Mesenchymal stem cell (in vitro differentiated cells and primary cell): ENCODE measurements around the gene KIF3C.

Experiments
- DNase-seq: peaks from one replicate; pipeline ENCODE4 v3.0.0-alpha.2; 2013
- H2AFZ ChIP-seq: one replicate; pipeline ENCODE4 v1.6.1; 2013; ENCODE audit warnings: low read depth, mild to moderate bottlenecking, control low read depth, inconsistent platforms, low read length, moderate library complexity
- H2AK5ac ChIP-seq: 2 replicates; pipeline ENCODE4 v1.6.1; 2013; ENCODE audit warnings: low read length, moderate library complexity, mild to moderate bottlenecking, inconsistent platforms; ENCODE audit not compliant: severe bottlenecking
- H2BK120ac ChIP-seq: one replicate; pipeline ENCODE4 v1.6.1; 2013; ENCODE audit warnings: low read depth, mild to moderate bottlenecking, inconsistent platforms, low read length, moderate library complexity
- H2BK12ac ChIP-seq, 2 experiments: one replicate each; pipeline ENCODE4 v1.6.1; 2013; ENCODE audit warnings: inconsistent platforms in 2 of 2, low read length in 2 of 2, mild to moderate bottlenecking in 2 of 2, moderate library complexity in 2 of 2, control low read depth in 1 of 2
- H2BK15ac ChIP-seq: one replicate; pipeline ENCODE4 v1.6.1; 2013; ENCODE audit warnings: mild to moderate bottlenecking, low read depth, inconsistent platforms; ENCODE audit not compliant: poor library complexity, severe bottlenecking
- H2BK5ac ChIP-seq: 2 replicates; pipeline ENCODE4 v1.6.1; 2013; ENCODE audit warnings: low read depth, mild to moderate bottlenecking, low read length, control low read depth, inconsistent platforms; ENCODE audit not compliant: poor library complexity, severe bottlenecking
- H3K14ac ChIP-seq, 2 experiments: one replicate each; pipeline ENCODE4 v1.6.1; 2013; ENCODE audit warnings: inconsistent platforms in 2 of 2, low read length in 2 of 2, control low read depth in 1 of 2, mild to moderate bottlenecking in 1 of 2, moderate library complexity in 1 of 2
- H3K18ac ChIP-seq, 2 experiments: one replicate each; pipeline ENCODE4 v1.6.1; 2013; ENCODE audit warnings: inconsistent platforms in 2 of 2, low read length in 2 of 2, control low read depth in 1 of 2, low read depth in 1 of 2, mild to moderate bottlenecking in 1 of 2
- H3K23ac ChIP-seq, 2 experiments: one replicate each; pipeline ENCODE4 v1.6.1; 2013; ENCODE audit warnings: inconsistent platforms in 2 of 2, low read length in 2 of 2, mild to moderate bottlenecking in 2 of 2, moderate library complexity in 2 of 2, control low read depth in 1 of 2
- H3K27ac ChIP-seq: 2 replicates; pipeline ENCODE4 v1.5.1; 2013; ENCODE audit warnings: mild to moderate bottlenecking, moderate library complexity, low read length, control low read depth, inconsistent platforms; ENCODE audit not compliant: poor library complexity, severe bottlenecking
- H3K27me3 ChIP-seq, 2 experiments: 2 replicates each; pipeline versions ENCODE4 v1.6.1 to v1.7.0; 2013; ENCODE audit warnings: low read length in 2 of 2, mild to moderate bottlenecking in 2 of 2, moderate library complexity in 2 of 2, control low read depth in 1 of 2, inconsistent platforms in 1 of 2; ENCODE audit not compliant: control insufficient read depth in 1 of 2, insufficient read depth in 1 of 2
- H3K36me3 ChIP-seq, 2 experiments: 2 replicates each; pipeline versions ENCODE4 v1.6.1 to v1.7.0; 2013; ENCODE audit warnings: low read length in 2 of 2, control low read depth in 1 of 2, inconsistent platforms in 1 of 2, low read depth in 1 of 2, mild to moderate bottlenecking in 1 of 2; ENCODE audit not compliant: insufficient read depth in 2 of 2, control insufficient read depth in 1 of 2
- H3K4ac ChIP-seq, 2 experiments: one replicate each; pipeline ENCODE4 v1.6.1; 2013; ENCODE audit warnings: inconsistent platforms in 2 of 2, low read length in 2 of 2, mild to moderate bottlenecking in 2 of 2, moderate library complexity in 2 of 2, control low read depth in 1 of 2, low read depth in 1 of 2
- H3K4me1 ChIP-seq: 2 replicates; pipeline ENCODE4 v1.6.1; 2013; ENCODE audit warnings: low read depth, low read length, control low read depth; ENCODE audit not compliant: control insufficient read depth, insufficient read depth
- H3K4me2 ChIP-seq: 2 replicates; pipeline ENCODE4 v1.6.1; 2013; ENCODE audit warnings: low read length, mild to moderate bottlenecking, inconsistent platforms; ENCODE audit not compliant: poor library complexity, severe bottlenecking
- H3K4me3 ChIP-seq, 2 experiments: 2 replicates each; pipeline versions ENCODE4 v1.5.1 to v1.7.0; 2013; ENCODE audit warnings: low read length in 2 of 2, mild to moderate bottlenecking in 2 of 2, control low read depth in 1 of 2, low read depth in 1 of 2; ENCODE audit not compliant: insufficient read depth in 1 of 2
- H3K79me1 ChIP-seq: replicated peaks from 2 replicates; pipeline ENCODE4 v1.6.1; 2013; ENCODE audit warnings: mild to moderate bottlenecking, control low read depth, low read length, inconsistent platforms; ENCODE audit not compliant: poor library complexity, severe bottlenecking
- H3K9ac ChIP-seq: 2 replicates; pipeline ENCODE4 v1.7.0; 2013; ENCODE audit warnings: mild to moderate bottlenecking, low read length, moderate library complexity
- H3K9me3 ChIP-seq: 2 replicates; pipeline ENCODE4 v1.7.0; 2013; ENCODE audit warnings: mild to moderate bottlenecking, low read length; ENCODE audit not compliant: control insufficient read depth
- H4K8ac ChIP-seq: one replicate; pipeline ENCODE4 v1.6.1; 2013; ENCODE audit warnings: inconsistent platforms, mild to moderate bottlenecking, low read length, moderate library complexity
- H4K91ac ChIP-seq: one replicate; pipeline ENCODE4 v1.6.1; 2013; ENCODE audit warnings: mild to moderate bottlenecking, low read length, inconsistent platforms
- WGBS: methylation state at CpG from one replicate; pipeline ENCODE4 v1.1.7; 2013; ENCODE audit warnings: mixed read lengths; 5-methylcytosine and 5-hydroxymethylcytosine counted together

Gene KIF3C

GRCh38 chr2:25936889-25937545 lies 45.3 kb downstream of the KIF3C start:
- no peak overlapping the region for H3K18ac ChIP-seq
- H3K4me3 ChIP-seq: no peak overlapping the region
- peaks cover 41 to 46% of the 10 kb centered on the region in 2 experiments for H3K36me3 ChIP-seq
- H4K91ac ChIP-seq: no peak overlapping the region
- H3K14ac ChIP-seq: no peak overlapping the region
- no peak overlapping the region for H3K9ac ChIP-seq
- H2BK120ac ChIP-seq: no peak overlapping the region
- no peak overlapping the region for H2AK5ac ChIP-seq
- no peaks in the 10 kb centered on the region for H3K27me3 ChIP-seq
- no peak overlapping the region for H3K4ac ChIP-seq
- H2BK5ac ChIP-seq: no peak overlapping the region
- H2BK12ac ChIP-seq: no peak overlapping the region
- H3K4me2 ChIP-seq: no peak overlapping the region
- DNase-seq: no peak
- H3K79me1 ChIP-seq: peaks cover 7% of the 10 kb centered on the region
- 52% methylated on average over 6 of the region's 7 CpGs for WGBS
- no peak overlapping the region for H3K27ac ChIP-seq
- H3K23ac ChIP-seq: no peak overlapping the region
- no peak overlapping the region for H2BK15ac ChIP-seq
- no peak overlapping the region for H2AFZ ChIP-seq
- H3K4me1 ChIP-seq: peaks cover 4% of the 10 kb centered on the region
- H4K8ac ChIP-seq: no peak overlapping the region
- no peaks in the 10 kb centered on the region for H3K9me3 ChIP-seq

- H3K4ac ChIP-seq: no peak overlapping the region
- no peak overlapping the region for H3K4me3 ChIP-seq
- DNase-seq: no peak
- H3K9me3 ChIP-seq: no peaks in the 10 kb centered on the region
- whole genome bisulfite sequencing: 100% methylated on average over 1 of the region's 2 CpGs
- H2BK12ac ChIP-seq: no peak overlapping the region
- no peak overlapping the region for H3K14ac ChIP-seq
- peaks cover 37 to 42% of the 10 kb centered on the region in 2 experiments for H3K36me3 ChIP-seq
- no peak overlapping the region for H3K18ac ChIP-seq
- H3K79me1 ChIP-seq: peaks cover 2% of the 10 kb centered on the region
- no peak overlapping the region for H4K8ac ChIP-seq
- no peak overlapping the region for H3K23ac ChIP-seq
- no peak overlapping the region for H2AFZ ChIP-seq
- no peak overlapping the region for H2BK5ac ChIP-seq
- no peak overlapping the region for H4K91ac ChIP-seq
- peaks cover 4% of the 10 kb centered on the region for H3K4me1 ChIP-seq
- H2BK120ac ChIP-seq: no peak overlapping the region
- no peak overlapping the region for H2AK5ac ChIP-seq
- H3K4me2 ChIP-seq: no peak overlapping the region
- H3K27me3 ChIP-seq: no peaks in the 10 kb centered on the region
- no peak overlapping the region for H3K9ac ChIP-seq
- no peak overlapping the region for H2BK15ac ChIP-seq
- H3K27ac ChIP-seq: no peak overlapping the region
Observed at GRCh38 chr2:25933622-25934021, 48.7 kb downstream of the KIF3C start.

- Histone ChIP-seq H2BK15ac (no peak overlapping the region), H3K4ac (no peak overlapping the region), H3K18ac (no peak overlapping the region), H2AK5ac (no peak overlapping the region), H3K14ac (no peak overlapping the region), H3K27ac (no peak overlapping the region), H3K9me3 (no peaks in the 10 kb centered on the region), H3K23ac (no peak overlapping the region), H3K4me3 (no peak overlapping the region), H4K91ac (no peak overlapping the region), H2BK120ac (no peak overlapping the region), H3K79me1 (peaks cover 2% of the 10 kb centered on the region), H3K9ac (no peak overlapping the region), H3K4me2 (no peak overlapping the region), H3K27me3 (no peaks in the 10 kb centered on the region), H2BK5ac (no peak overlapping the region), H4K8ac (no peak overlapping the region), H3K36me3 (peaks cover 40 to 46% of the 10 kb centered on the region in 2 experiments), H2AFZ (no peak overlapping the region), H2BK12ac (no peak overlapping the region), H3K4me1 (no peaks in the 10 kb centered on the region)
- no peak for DNase-seq
- WGBS: 98% methylated on average over 12 of the region's 14 CpGs
Observed at GRCh38 chr2:25929789-25930473, 52.4 kb downstream of the KIF3C start.

- H2BK12ac ChIP-seq: no peak overlapping the region
- no peak overlapping the region for H3K9ac ChIP-seq
- H4K91ac ChIP-seq: no peak overlapping the region
- H2BK5ac ChIP-seq: no peak overlapping the region
- H2BK15ac ChIP-seq: no peak overlapping the region
- no peak overlapping the region for H3K4me3 ChIP-seq
- no peak for DNase-seq
- no peaks in the 10 kb centered on the region for H3K27me3 ChIP-seq
- H3K36me3 ChIP-seq: peaks cover 36 to 41% of the 10 kb centered on the region in 2 experiments
- no peak overlapping the region for H2AFZ ChIP-seq
- H3K27ac ChIP-seq: no peak overlapping the region
- no peak overlapping the region for H3K18ac ChIP-seq
- 98% methylated on average over 18 of the region's 18 CpGs for WGBS
- H4K8ac ChIP-seq: no peak overlapping the region
- no peaks in the 10 kb centered on the region for H3K79me1 ChIP-seq
- no peak overlapping the region for H2AK5ac ChIP-seq
- H3K4me2 ChIP-seq: no peak overlapping the region
- H2BK120ac ChIP-seq: no peak overlapping the region
- H3K4me1 ChIP-seq: no peaks in the 10 kb centered on the region
- H3K23ac ChIP-seq: no peak overlapping the region
- no peak overlapping the region for H3K14ac ChIP-seq
- no peak overlapping the region for H3K4ac ChIP-seq
- H3K9me3 ChIP-seq: no peaks in the 10 kb centered on the region
Observed at GRCh38 chr2:25928668-25929067, 53.6 kb downstream of the KIF3C start.
